CD14-positive monocyte (primary cell): ENCODE data around the gene MAGI3. TPM values are rescaled to one million over a fixed set of nuclear protein-coding genes. Genes with fewer than 3 reads are reported as not detected.
"Not testable (repeated sequence)": the region's sequence is repeated elsewhere in the genome, so short reads cannot be mapped to it uniquely, and the experiment has no call there.

Experiments used
- DNase-seq, 3 donors: peaks; one replicate each; pipeline ENCODE4 v3.0.0-alpha.2; 2011 to 2022
- H2AFZ ChIP-seq: 2 replicates; pipeline ENCODE4 v1.6.0; 2012; ENCODE audit warnings: mild to moderate bottlenecking, low read depth, low read length, inconsistent platforms; ENCODE audit not compliant: insufficient read depth, poor library complexity, severe bottlenecking
- H3K27ac ChIP-seq, 2 donors: 1 replicate in 1 of 2; 2 replicates in 1 of 2; pipeline ENCODE4 v1.5.1; 2012 to 2013; ENCODE audit warnings: low read length in 2 of 2, control low read depth in 1 of 2, inconsistent platforms in 1 of 2, low read depth in 1 of 2, mild to moderate bottlenecking in 1 of 2
- H3K27me3 ChIP-seq, 2 donors: one replicate each; pipeline versions ENCODE4 v1.6.0 to v1.6.1; 2011 to 2013; ENCODE audit warnings: low read length in 2 of 2; ENCODE audit not compliant: control insufficient read depth in 2 of 2, insufficient read depth in 2 of 2
- H3K36me3 ChIP-seq, 2 donors: replicated peaks in 1 of 2; 1 replicate in 1 of 2; 2 replicates in 1 of 2; pipeline versions ENCODE4 v1.5.1 to v1.6.1; 2012 to 2013; ENCODE audit warnings: low read length in 2 of 2, control low read depth in 1 of 2, inconsistent platforms in 1 of 2, mild to moderate bottlenecking in 1 of 2; ENCODE audit not compliant: insufficient read depth in 2 of 2, control insufficient read depth in 1 of 2
- H3K4me1 ChIP-seq, 2 donors: 1 replicate in 1 of 2; 2 replicates in 1 of 2; pipeline versions ENCODE4 v1.5.1 to v1.6.1; 2012 to 2013; ENCODE audit warnings: low read length in 2 of 2, control low read depth in 1 of 2, inconsistent platforms in 1 of 2, mild to moderate bottlenecking in 1 of 2, moderate library complexity in 1 of 2; ENCODE audit not compliant: insufficient read depth in 2 of 2, control insufficient read depth in 1 of 2
- H3K4me2 ChIP-seq: replicated peaks from 2 replicates; pipeline ENCODE3; 2012; ENCODE audit warnings: low read length, moderate library complexity, mild to moderate bottlenecking; ENCODE audit not compliant: poor library complexity, severe bottlenecking; ENCODE audit errors: extremely low read depth
- H3K4me3 ChIP-seq, 3 experiments: fragments of 200-600 bp in 1 of 3; sonication (generic) in 1 of 3; replicated peaks in 1 of 3; 1 replicate in 2 of 3; 2 replicates in 1 of 3; pipeline ENCODE4 v1.5.1; 2011 to 2013; ENCODE audit warnings: low read length in 3 of 3, mild to moderate bottlenecking in 3 of 3, control low read depth in 2 of 3, low read depth in 2 of 3, inconsistent platforms in 1 of 3, moderate library complexity in 1 of 3
- H3K79me2 ChIP-seq: 2 replicates; pipeline ENCODE4 v1.6.0; 2012; ENCODE audit warnings: mild to moderate bottlenecking, control low read depth, inconsistent platforms, low read length, moderate library complexity; ENCODE audit not compliant: insufficient read depth
- H3K9ac ChIP-seq: 2 replicates; pipeline ENCODE4 v1.6.0; 2017; ENCODE audit warnings: low read length, mild to moderate bottlenecking; ENCODE audit not compliant: insufficient read depth, poor library complexity, severe bottlenecking
- H3K9me3 ChIP-seq, 2 donors: replicated peaks in 1 of 2; 1 replicate in 1 of 2; 2 replicates in 1 of 2; pipeline versions ENCODE4 v1.5.1 to v1.6.1; 2012 to 2013; ENCODE audit warnings: low read length in 2 of 2, control low read depth in 1 of 2; ENCODE audit not compliant: control insufficient read depth in 1 of 2, insufficient read depth in 1 of 2
- H4K20me1 ChIP-seq: 2 replicates; pipeline ENCODE4 v1.6.0; 2012; ENCODE audit warnings: mild to moderate bottlenecking, low read length, control low read depth, moderate library complexity; ENCODE audit not compliant: insufficient read depth
- H3K27ac Mint-ChIP-seq, 7 donors: one replicate each; pipeline ENCODE4 v1.8.0; 2020; ENCODE audit warnings: mild to moderate bottlenecking in 7 of 7, mixed read lengths in 7 of 7, moderate library complexity in 6 of 7, inconsistent platforms in 2 of 7
- H3K27me3 Mint-ChIP-seq, 3 donors: one replicate each; pipeline ENCODE4 v1.8.0; 2021 to 2022; ENCODE audit warnings: low read depth in 3 of 3, mild to moderate bottlenecking in 3 of 3, mixed read lengths in 3 of 3, moderate library complexity in 3 of 3, inconsistent platforms in 1 of 3
- H3K36me3 Mint-ChIP-seq, 2 donors: one replicate each; pipeline ENCODE4 v1.8.0; 2020; ENCODE audit warnings: mixed read lengths in 2 of 2, inconsistent platforms in 1 of 2, mild to moderate bottlenecking in 1 of 2
- H3K4me1 Mint-ChIP-seq: one replicate; pipeline ENCODE4 v1.8.0; 2020; ENCODE audit warnings: mild to moderate bottlenecking, mixed read lengths
- H3K4me3 Mint-ChIP-seq, 2 donors: one replicate each; pipeline ENCODE4 v1.8.0; 2020; ENCODE audit warnings: mild to moderate bottlenecking in 2 of 2, mixed read lengths in 2 of 2, moderate library complexity in 1 of 2
- H3K9me3 Mint-ChIP-seq, 7 donors: one replicate each; pipeline ENCODE4 v1.8.0; 2020 to 2022; ENCODE audit warnings: mixed read lengths in 7 of 7, mild to moderate bottlenecking in 6 of 7, moderate library complexity in 6 of 7, inconsistent platforms in 2 of 7
- WGBS: methylation state at CpG from one replicate; pipeline ENCODE4 v1.1.5; 2013; ENCODE audit warnings: missing lambda C conversion rate; ENCODE audit not compliant: insufficient coverage; 5-methylcytosine and 5-hydroxymethylcytosine counted together
- intact Hi-C, 2 donors: fragments of 100-400 bp; cut with micrococcal nuclease; formaldehyde crosslinking; loops; one replicate each; pipeline versions ENCODE4 v1.15.0 to v1.15.1; 2023
- polyA plus RNA-seq, 3 donors: library from polyadenylated mRNA; depleted of rRNA in 1 of 3; unstranded in 2 of 3; stranded (reverse) in 1 of 3; fragments of 300-500 nt in 2 of 3; fragments of >200 nt in 1 of 3; fragmentation: Illumina TruSeq in 2 of 3; gene quantifications; 1 replicate in 2 of 3; 2 replicates in 1 of 3; pipeline ENCODE4 v1.2.3, GENCODE V29; 2012 to 2021
- TF ChIP-seq, protein P1 (sequence below): fragments of 200-600 bp; IDR thresholded peaks from one replicate; pipeline ENCODE4 v1.8.0; 2022; ENCODE audit warnings: antibody characterized with exemption, mild to moderate bottlenecking

The MAGI3 gene
- polyA plus RNA-seq, 3 donors = 0.36 to 0.58 (median 0.43) TPM

DNA sequence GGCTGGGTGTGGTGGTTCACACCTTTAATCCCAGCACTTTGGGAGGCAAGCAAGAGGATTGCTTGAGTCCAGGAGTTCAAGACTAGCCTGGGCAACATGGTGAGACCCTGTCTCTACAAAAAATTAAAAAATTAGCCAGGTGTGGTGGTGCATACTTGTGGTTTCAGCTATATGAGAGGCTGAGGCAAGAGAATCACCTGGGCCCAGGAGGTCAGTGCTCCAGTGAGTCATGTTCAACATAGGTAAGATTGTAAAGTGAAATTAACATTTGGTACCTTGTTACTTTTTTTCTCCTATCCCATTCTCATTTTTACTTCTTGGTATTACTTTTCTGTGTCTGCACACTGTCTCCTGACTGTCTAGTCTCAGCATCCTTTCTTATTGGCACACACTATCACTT lies 19.0 kb downstream of the MAGI3 start:
- Histone ChIP-seq H2AFZ (no peak overlapping the region), H3K4me2 (no peak overlapping the region), H3K27me3 (no peaks in the 10 kb centered on the region), H3K36me3 (no peaks in the 10 kb centered on the region), H3K79me2 (no peaks in the 10 kb centered on the region), H3K4me1 (no peaks in the 10 kb centered on the region), H4K20me1 (no peaks in the 10 kb centered on the region), H3K9me3 (no peaks in the 10 kb centered on the region), H3K27ac (no peak overlapping the region), H3K9ac (no peak overlapping the region), H3K4me3 (no peak overlapping the region)
- DNase-seq = no peak
- Mint-ChIP-seq H3K9me3 (peaks cover 0 to 1% (median 0%) of the 10 kb centered on the region in 7 donors), H3K4me3 (no peak overlapping the region), H3K4me1 (no peaks in the 10 kb centered on the region), H3K27ac (no peak overlapping the region), H3K36me3 (no peaks in the 10 kb centered on the region), H3K27me3 (peaks cover 2 to 7% (median 3%) of the 10 kb centered on the region in 3 donors)
- TF ChIP-seq, protein P1, sequence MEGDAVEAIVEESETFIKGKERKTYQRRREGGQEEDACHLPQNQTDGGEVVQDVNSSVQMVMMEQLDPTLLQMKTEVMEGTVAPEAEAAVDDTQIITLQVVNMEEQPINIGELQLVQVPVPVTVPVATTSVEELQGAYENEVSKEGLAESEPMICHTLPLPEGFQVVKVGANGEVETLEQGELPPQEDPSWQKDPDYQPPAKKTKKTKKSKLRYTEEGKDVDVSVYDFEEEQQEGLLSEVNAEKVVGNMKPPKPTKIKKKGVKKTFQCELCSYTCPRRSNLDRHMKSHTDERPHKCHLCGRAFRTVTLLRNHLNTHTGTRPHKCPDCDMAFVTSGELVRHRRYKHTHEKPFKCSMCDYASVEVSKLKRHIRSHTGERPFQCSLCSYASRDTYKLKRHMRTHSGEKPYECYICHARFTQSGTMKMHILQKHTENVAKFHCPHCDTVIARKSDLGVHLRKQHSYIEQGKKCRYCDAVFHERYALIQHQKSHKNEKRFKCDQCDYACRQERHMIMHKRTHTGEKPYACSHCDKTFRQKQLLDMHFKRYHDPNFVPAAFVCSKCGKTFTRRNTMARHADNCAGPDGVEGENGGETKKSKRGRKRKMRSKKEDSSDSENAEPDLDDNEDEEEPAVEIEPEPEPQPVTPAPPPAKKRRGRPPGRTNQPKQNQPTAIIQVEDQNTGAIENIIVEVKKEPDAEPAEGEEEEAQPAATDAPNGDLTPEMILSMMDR = no peak
- intact Hi-C loops = no loop called here

DNA sequence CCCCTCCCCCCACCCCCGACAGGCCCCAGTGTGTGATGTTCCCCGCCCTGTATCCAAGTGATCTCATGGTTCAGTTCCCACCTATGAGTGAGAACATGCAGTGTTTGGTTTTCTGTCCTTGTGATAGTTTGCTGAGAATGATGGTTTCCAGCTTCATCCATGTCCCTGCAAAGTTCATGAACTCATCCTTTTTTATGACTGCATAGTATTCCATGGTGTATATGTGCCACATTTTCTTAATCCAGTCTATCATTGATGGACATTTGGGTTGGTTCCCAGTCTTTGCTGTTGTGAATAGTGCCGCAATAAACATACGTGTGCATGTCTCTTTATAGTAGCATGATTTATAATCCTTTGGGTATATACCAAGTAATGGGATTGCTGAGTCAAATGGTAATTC lies 21.7 kb downstream of the MAGI3 start:
- H3K4me2 ChIP-seq, H3K4me1 Mint-ChIP-seq, H3K9ac ChIP-seq, H3K27me3 Mint-ChIP-seq, H3K4me3 Mint-ChIP-seq, H3K9me3 Mint-ChIP-seq, H3K27me3 ChIP-seq, H3K36me3 Mint-ChIP-seq, DNase-seq, H3K27ac ChIP-seq, H4K20me1 ChIP-seq, H3K79me2 ChIP-seq, H3K9me3 ChIP-seq, H3K36me3 ChIP-seq, H3K4me1 ChIP-seq, H3K27ac Mint-ChIP-seq, H3K4me3 ChIP-seq, intact Hi-C loops, H2AFZ ChIP-seq: not testable (repeated sequence)
- 100% methylated on average over 2 of the region's 4 CpGs for WGBS
